ENCODE results near the gene UTP15. TPM values are rescaled to one million over a fixed set of nuclear protein-coding genes. Genes with fewer than 3 reads are reported as not detected.
A peak's percentile ranks its signal among the peaks of the same experiment; 100 is the strongest.

The UTP15 gene
- total and polyA plus RNA-seq, 2 of the 4 experiments (the other 2 are of a cell fraction), result 11.4 to 28.0 TPM

- Histone ChIP-seq H3K36me3 (ENCODE audit: control insufficient read depth, insufficient read depth, low read length) (no peaks in the 10 kb centered on the region), H3K4me3 (ENCODE audit: insufficient read depth, low read depth, low read length) (no peak overlapping the region), H3K4ac (ENCODE audit: low read depth, low read length) (no peak overlapping the region), H2BK15ac (ENCODE audit: low read depth, low read length) (no peak overlapping the region), H4K91ac (ENCODE audit: insufficient read depth, low read depth, low read length) (0 out of 2 replicates have a peak overlapping the region, but pooled peaks have one; percentile 36), H2BK120ac (ENCODE audit: low read depth, low read length) (no peak overlapping the region; the same call in 1 of the 2 replicates), H3K9me3 (ENCODE audit: control insufficient read depth, insufficient read depth, low read length) (no peaks in the 10 kb centered on the region), H2AFZ (replicated peaks; ENCODE audit: low read length, poor library complexity) (no peak overlapping the region), H3K9me1 (ENCODE audit: insufficient read depth, low read length) (peaks cover 6% of the 10 kb centered on the region; the same call in 1 of the 2 replicates), H3K23ac (ENCODE audit: low read depth, low read length) (peak overlapping the region; percentile 79; the same call in 1 of the 2 replicates), H2BK5ac (ENCODE audit: low read depth, low read length, poor library complexity, severe bottlenecking) (no peak overlapping the region), H4K5ac (ENCODE audit: low read depth, low read length) (no peak overlapping the region), H3K9ac (ENCODE audit: low read depth, low read length) (no peak overlapping the region), H3K18ac (ENCODE audit: low read depth, low read length) (no peak overlapping the region), H2AK9ac (replicated peaks; ENCODE audit: low read depth, low read length, poor library complexity) (no peak overlapping the region), H3K27ac (ENCODE audit: insufficient read depth, low read length) (no peak overlapping the region), H4K8ac (ENCODE audit: low read depth in 2 of 2, low read length in 2 of 2) (peak overlapping the region in 1 of 2 experiments; percentile 34; a peak in 1 of 4 replicates), H3K14ac (replicated peaks; ENCODE audit: low read depth, low read length) (peak overlapping the region; percentile 49; the same call in 1 of the 2 replicates), H2BK20ac (ENCODE audit: low read depth, low read length) (no peak overlapping the region), H3K4me2 (ENCODE audit: low read depth, low read length) (no peak overlapping the region), H3K79me1 (ENCODE audit: low read depth in 1 of 2, low read length in 2 of 2) (peaks cover 26 to 68% of the 10 kb centered on the region in 2 experiments), H3K27me3 (ENCODE audit: control insufficient read depth, insufficient read depth, low read length) (no peaks in the 10 kb centered on the region), H2AK5ac (ENCODE audit: low read depth, low read length) (peak overlapping the region; percentile 29; the same call in 1 of the 2 replicates), H4K20me1 (ENCODE audit: insufficient read depth, low read length) (no peaks in the 10 kb centered on the region), H3K56ac (ENCODE audit: extremely low read depth, insufficient read depth, low read length) (no peak overlapping the region), H3K4me1 (ENCODE audit: control insufficient read depth, insufficient read depth, low read length) (no peaks in the 10 kb centered on the region; the same call in 1 of the 2 replicates)
- intact Hi-C loops (cut with micrococcal nuclease), result no loop called here
- dilution Hi-C loops (cut with HindIII; ENCODE audit: low sequenced_read_pairs, unreplicated experiment), result no loop called here
- in situ Hi-C loops (cut with MboI; ENCODE audit: low sequenced_read_pairs), result no loop called here
- CTCF ChIA-PET, result no interaction called here
- DNase-seq (no peak), ATAC-seq (ENCODE audit: low read depth) (no peak)
- POLR2A ChIA-PET (ENCODE audit: unreplicated experiment), result no interaction called here
- BruUV-seq (replicated peaks), result no TSS peak
- TF ChIP-seq POLR2A (IDR thresholded peaks at IDR 0.05; ENCODE audit: low read depth, low read length), result no peak
- no peak for TF ChIP-seq FOS (IDR thresholded peaks at IDR 0.05; ENCODE audit: low read depth, low read length)
- TF ChIP-seq MAFK (IDR thresholded peaks at IDR 0.05; ENCODE audit: low read depth, low read length), result no peak
- TF ChIP-seq RCOR1 (IDR thresholded peaks at IDR 0.05; ENCODE audit: insufficient replicate concordance, low read length), result no peak
- TF ChIP-seq USF2 (IDR thresholded peaks at IDR 0.05; ENCODE audit: low read depth, low read length), result no peak
- no peak for TF ChIP-seq BHLHE40 (IDR thresholded peaks at IDR 0.05; ENCODE audit: low read depth, low read length)
- no peak for TF ChIP-seq CEBPB (IDR thresholded peaks at IDR 0.05; ENCODE audit: low read depth, low read length)
Measured at GRCh38 chr5:73631500-73631899, 66.0 kb downstream of the UTP15 start.

Other genes with a start within 250 kb of the UTP15 start
- gene FOXD1, start 117.0 kb upstream of the UTP15 start, total RNA-seq (2012; rRNA removed), result 3.2 and 6.4 TPM in 2 replicates
- gene FOXD1, start 117.0 kb upstream of the UTP15 start, polyA plus RNA-seq (2012; rRNA removed), result 23.1 and 28.3 TPM in 2 replicates
- 211 and 225 TPM in 2 replicates for gene BTF3, start 67.3 kb upstream of the UTP15 start, total RNA-seq (2012; rRNA removed)
- 410 and 443 TPM in 2 replicates for gene BTF3, start 67.3 kb upstream of the UTP15 start, polyA plus RNA-seq (2012; rRNA removed)
- gene ANKRA2, start 104 bp upstream of the UTP15 start, total RNA-seq (2012; rRNA removed), result 10.8 and 11.7 TPM in 2 replicates
- 11.7 and 12.5 TPM in 2 replicates for gene ANKRA2, start 104 bp upstream of the UTP15 start, polyA plus RNA-seq (2012; rRNA removed)
- gene ARHGEF28, start 60.5 kb downstream of the UTP15 start, total RNA-seq (2012; rRNA removed), result 13.9 and 16.0 TPM in 2 replicates
- gene ARHGEF28, start 60.5 kb downstream of the UTP15 start, polyA plus RNA-seq (2012; rRNA removed), result 3.6 TPM in 2 replicates

Data from IMR-90 (cell line).